Pancreas (tissue), 10 donors: ENCODE results near the gene RPS6KB2. TPM values are rescaled to one million over a fixed set of nuclear protein-coding genes. Genes with fewer than 3 reads are reported as not detected.

Experiments used
- ATAC-seq, 4 donors: fragments of 200-7000 bp; cut with Tn5 transposase; one replicate each; pipeline versions ENCODE4 v1.8.0 to v1.9.1; 2020; ENCODE audit warnings: mild to moderate bottlenecking in 4 of 4, moderate library complexity in 4 of 4
- DNase-seq, 6 donors: peaks; one replicate each; pipeline ENCODE4 v3.0.0-alpha.2; 2020
- FAIRE-seq: peaks from 2 replicates; lab custom pipeline; 2012; peaks lifted over from hg19 to GRCh38; lab: Jason Lieb, UNC
- H3K27ac ChIP-seq, 4 donors: fragments of 200-600 bp; sonication (generic); 1 replicate in 3 of 4; 2 replicates in 1 of 4; pipeline versions ENCODE4 v1.5.0 to v1.8.0; 2020
- H3K27me3 ChIP-seq, 4 donors: fragments of 200-600 bp; one replicate each; pipeline ENCODE4 v1.8.0; 2021
- H3K36me3 ChIP-seq, 3 donors: fragments of 200-600 bp; sonication (generic) in 1 of 3; one replicate each; pipeline versions ENCODE4 v1.5.0 to v1.8.0; 2020 to 2021
- H3K4me1 ChIP-seq, 3 donors: fragments of 200-600 bp; one replicate each; pipeline ENCODE4 v1.8.0; 2021
- H3K4me3 ChIP-seq, 4 donors: fragments of 200-600 bp; sonication (generic) in 2 of 4; one replicate each; pipeline versions ENCODE4 v1.5.0 to v1.8.0; 2020 to 2021
- H3K9me3 ChIP-seq, 4 donors: fragments of 200-600 bp; one replicate each; pipeline ENCODE4 v1.8.0; 2021
- CTCF ChIP-seq, 4 donors: fragments of 200-600 bp; sonication (generic) in 3 of 4; IDR thresholded peaks; one replicate each; pipeline versions ENCODE4 v1.5.0 to v1.8.0; 2021; ENCODE audit warnings: antibody characterized with exemption in 4 of 4
- WGBS, 2 donors: extraction: QIAGEN DNeasy Blood & Tissue Kit; methylation state at CpG; one replicate each; pipeline ENCODE4 v1.1.7; 2013; 5-methylcytosine and 5-hydroxymethylcytosine counted together
- intact Hi-C, 3 donors: fragments of 100-400 bp; cut with DNase I; formaldehyde crosslinking; loops; one replicate each; pipeline versions ENCODE4 v1.11.1 to v1.14.2; 2022
- polyA plus RNA-seq, 2 donors: library from polyadenylated mRNA; stranded (reverse); fragments of 200-250 nt; gene quantifications; one replicate each; pipeline ENCODE4 v1.2.3, GENCODE V29; 2013
- total RNA-seq, 6 donors: library from RNA; stranded (reverse); fragmentation: NEBNext Ultra II Directional in 4 of 6; extraction: Animal tissue kit (Norgen Biotek cat#: 25700) in 4 of 6; gene quantifications; one replicate each; pipeline versions ENCODE4 v1.2.1 to v1.2.4, GENCODE V29; 2021 to 2023
- donor health status: healthy with polysubstance abuse.
- donor health status: DM: no; HTN: no; CAD: no; lungs with moderate emphysema.
- donor health status: DM: no; HTN: no; CAD: no.
- donor health status: control.
- donor health status: control.
- donor health status: Bipolar disorder and iron deficiency.
- donor health status: DM: yes; HTN: yes; CAD: no.
- donor health status: DM: no; HTN: no; CAD: no.
- donor health status: DM: no; HTN: no; CAD: no.
- donor health status: DM: yes; HTN: yes; CAD: no.

RPS6KB2 gene
- total and polyA plus RNA-seq, 8 donors: 17.6 to 71.6 (median 25.3) TPM

DNA sequence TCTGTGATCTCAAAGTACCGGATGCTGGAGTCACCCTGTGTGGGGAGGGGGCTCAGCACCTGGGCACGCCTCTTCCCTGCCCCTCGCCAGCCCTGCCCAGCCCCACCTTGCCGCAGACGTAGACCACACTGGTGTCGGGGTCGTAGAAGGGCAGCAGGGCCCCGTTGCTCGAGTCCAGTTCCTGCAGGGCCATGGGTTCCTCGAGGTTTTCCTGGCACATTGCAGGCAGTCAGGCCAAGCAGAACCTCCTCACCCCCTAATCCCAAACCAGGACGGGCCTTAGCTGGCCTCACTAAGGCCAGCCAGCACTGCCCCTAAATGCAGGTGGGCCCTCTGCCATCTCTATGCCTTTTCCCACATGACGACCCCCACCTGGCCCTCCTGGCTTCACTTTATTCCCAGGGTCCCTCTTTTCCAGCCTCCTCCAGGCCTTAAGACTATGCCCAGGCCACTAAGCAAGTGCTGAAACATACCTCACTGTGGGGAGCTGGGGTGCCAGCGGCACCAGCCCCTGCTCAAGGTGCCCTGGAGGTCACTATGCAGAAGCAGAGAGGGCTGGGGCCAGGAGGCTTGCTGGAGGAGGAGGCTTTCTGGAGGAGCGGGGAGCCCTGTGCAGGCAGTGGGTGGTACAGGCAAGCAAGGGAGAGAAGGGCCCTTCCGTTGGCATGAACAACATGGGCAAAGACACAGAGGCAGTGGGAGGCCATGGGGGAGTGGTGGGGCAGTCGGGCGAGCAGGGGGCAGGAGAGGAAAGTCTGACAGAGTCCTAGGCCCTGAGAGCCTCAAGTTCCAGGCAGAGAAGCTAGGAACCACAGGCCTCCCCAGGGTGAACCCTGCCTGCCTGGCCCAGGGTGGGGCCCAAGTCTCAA lies 12.2 kb downstream of the RPS6KB2 start:
- Histone ChIP-seq H3K27me3 (no peaks in the 10 kb centered on the region), H3K36me3 (no peaks in the 10 kb centered on the region), H3K27ac (no peak overlapping the region), H3K9me3 (no peaks in the 10 kb centered on the region), H3K4me1 (peaks cover 0 to 10% (median 5%) of the 10 kb centered on the region in 3 donors), H3K4me3 (no peak overlapping the region)
- 86 to 94% methylated on average over 15 to 17 of the region's 17 CpGs for WGBS, 2 donors
- intact Hi-C loops: no loop called here
- peak in 2 of 6 donors; percentile 43 to 77 for DNase-seq
- no peak for TF ChIP-seq CTCF (IDR thresholded peaks at IDR 0.05)
- no peak for ATAC-seq
- FAIRE-seq: no peak

DNA sequence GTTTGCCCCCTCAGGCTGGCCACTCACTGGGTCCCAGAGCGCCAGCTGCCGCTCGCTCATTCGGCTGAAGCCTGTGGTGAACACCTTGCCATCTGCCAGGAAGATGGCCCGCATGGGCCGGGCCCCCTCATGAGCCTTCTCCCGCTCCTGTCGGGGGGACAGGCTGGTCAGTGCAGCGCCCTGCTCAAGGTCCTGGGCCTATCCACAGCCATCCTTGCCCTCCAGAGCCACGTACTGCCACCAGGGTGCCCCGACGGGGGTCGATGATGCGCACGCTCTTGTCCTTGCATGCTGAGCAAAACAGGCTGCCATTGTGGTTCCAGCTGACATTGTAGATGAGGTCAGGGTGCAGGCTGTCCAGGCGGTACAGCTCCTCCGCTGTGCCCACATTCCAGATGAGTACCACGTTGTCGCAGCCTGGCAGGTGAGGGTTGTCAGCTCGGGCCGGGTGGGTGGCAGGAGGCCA lies 12.8 kb downstream of the RPS6KB2 start:
- FAIRE-seq: no peak
- ATAC-seq: no peak
- H3K27me3 ChIP-seq: no peaks in the 10 kb centered on the region
- WGBS, 2 donors: 91% methylated on average over 21 of the region's 21 CpGs
- no peak overlapping the region for H3K27ac ChIP-seq
- peaks cover 0 to 10% (median 5%) of the 10 kb centered on the region in 3 donors for H3K4me1 ChIP-seq
- no peaks in the 10 kb centered on the region for H3K36me3 ChIP-seq
- H3K4me3 ChIP-seq: no peak overlapping the region
- H3K9me3 ChIP-seq: no peaks in the 10 kb centered on the region
- no peak for TF ChIP-seq CTCF (IDR thresholded peaks at IDR 0.05)
- intact Hi-C loops: no loop called here
- peak in 1 of 6 donors; percentile 60 for DNase-seq

GRCh38 chr11:67441731-67442351 lies 13.5 kb downstream of the RPS6KB2 start:
- ATAC-seq (no peak), DNase-seq (peak in 3 of 6 donors; percentile 42 to 79 (median 56)), FAIRE-seq (no peak)
- H3K27ac ChIP-seq: no peak overlapping the region
- 79 to 80% methylated on average over 28 of the region's 28 CpGs for WGBS, 2 donors
- H3K36me3 ChIP-seq: no peaks in the 10 kb centered on the region
- no peaks in the 10 kb centered on the region for H3K27me3 ChIP-seq
- H3K4me1 ChIP-seq: peaks cover 0 to 10% (median 5%) of the 10 kb centered on the region in 3 donors
- peak overlapping the region in 1 of 4 donors; percentile 91 for H3K4me3 ChIP-seq
- TF ChIP-seq CTCF (IDR thresholded peaks at IDR 0.05): no peak
- intact Hi-C loops: no loop called here
- no peaks in the 10 kb centered on the region for H3K9me3 ChIP-seq

DNA sequence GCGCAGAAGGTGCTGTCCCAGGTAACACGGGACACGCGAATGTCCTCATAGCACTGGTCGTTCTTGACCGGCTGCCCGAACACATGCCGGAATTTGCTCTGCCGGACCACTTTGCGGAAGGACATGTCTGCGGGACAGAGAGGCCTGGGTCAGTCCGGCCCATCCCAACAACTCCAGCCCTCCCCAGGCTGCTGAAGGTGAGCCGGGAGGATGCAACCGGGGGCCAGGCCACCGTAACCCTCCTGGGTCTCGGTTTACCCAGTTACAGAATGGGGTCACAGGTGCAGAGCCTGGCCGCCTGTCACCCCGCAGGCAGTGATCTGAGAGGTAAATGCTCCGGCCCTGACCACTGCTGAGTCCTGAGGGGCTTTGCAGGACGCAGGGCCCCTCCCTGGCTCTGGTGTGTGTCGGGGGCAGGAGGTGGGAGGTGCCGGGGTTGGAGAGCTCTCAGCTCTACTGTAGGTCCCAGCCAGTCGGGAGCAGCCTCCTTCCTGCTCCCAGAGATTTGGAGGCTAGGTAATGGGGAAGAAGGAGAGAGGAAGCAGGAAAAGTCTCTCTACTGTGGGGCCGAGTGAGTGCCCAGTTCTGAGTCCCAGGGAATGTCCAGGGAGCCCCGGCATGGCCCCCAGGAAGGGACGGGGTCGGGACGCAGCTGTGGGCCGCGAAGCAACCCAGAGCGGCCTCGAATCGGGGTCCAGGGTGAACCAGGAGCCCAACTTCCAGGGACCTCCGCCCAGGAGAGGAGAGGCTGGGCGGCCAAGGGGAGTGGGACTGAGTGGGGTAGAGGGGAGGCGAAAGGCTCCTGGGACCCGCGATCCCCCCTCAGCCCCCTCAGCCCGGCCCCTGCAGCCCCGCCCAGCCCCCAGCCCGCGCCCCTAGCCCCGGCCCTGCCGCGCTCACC lies 14.5 kb downstream of the RPS6KB2 start:
- H3K4me1 ChIP-seq: peaks cover 0 to 10% (median 5%) of the 10 kb centered on the region in 3 donors
- ATAC-seq: peak in 2 of 4 donors; percentile 1 to 8
- FAIRE-seq: no peak
- TF ChIP-seq CTCF (IDR thresholded peaks at IDR 0.05): no peak
- no peaks in the 10 kb centered on the region for H3K36me3 ChIP-seq
- peak in 3 of 6 donors; percentile 44 to 74 (median 56) for DNase-seq
- 25 to 36% methylated on average over 32 to 45 of the region's 45 CpGs for WGBS, 2 donors
- peak overlapping the region; percentile 78 to 93 (median 84) for H3K27ac ChIP-seq
- peak overlapping the region; percentile 74 to 94 (median 86) for H3K4me3 ChIP-seq
- intact Hi-C loops: no loop called here
- no peaks in the 10 kb centered on the region for H3K9me3 ChIP-seq
- H3K27me3 ChIP-seq: no peaks in the 10 kb centered on the region
